Stimulated activated CD8-positive, alpha-beta memory T cell treated with anti-CD3 and anti-CD28 coated beads, Interleukin-2, amount 100 ng/mL, for 48 hours (primary cell): ENCODE data around the gene TXNRD1.
"Not testable (repeated sequence)": the region's sequence is repeated elsewhere in the genome, so short reads cannot be mapped to it uniquely, and the experiment has no call there.

Experiments used
- DNase-seq, 2 donors: peaks; one replicate each; pipeline ENCODE4 v3.0.0-alpha.2; 2020; ENCODE audit warnings: low read depth in 2 of 2

TXNRD1 gene

GRCh38 chr12:104304261-104305009, 88.9 kb downstream of the TXNRD1 start:
- no peak for DNase-seq

GRCh38 chr12:104305349-104305748, 89.8 kb downstream of the TXNRD1 start:
- DNase-seq = no peak

GRCh38 chr12:104306376-104306775, 90.8 kb downstream of the TXNRD1 start:
- no peak for DNase-seq

GRCh38 chr12:104306943-104307654, 91.5 kb downstream of the TXNRD1 start:
- no peak for DNase-seq

- no peak for DNase-seq
Observed at GRCh38 chr12:104307655-104308000, 92.0 kb downstream of the TXNRD1 start.

- no peak for DNase-seq
Observed at GRCh38 chr12:104309446-104309993, 93.9 kb downstream of the TXNRD1 start.

- no peak for DNase-seq
Observed at GRCh38 chr12:104310751-104311633, 95.4 kb downstream of the TXNRD1 start.

GRCh38 chr12:104312202-104312601, 96.6 kb downstream of the TXNRD1 start:
- no peak for DNase-seq

- DNase-seq = no peak
Observed at GRCh38 chr12:104312654-104313053, 97.1 kb downstream of the TXNRD1 start.

GRCh38 chr12:104313568-104314241, 98.1 kb downstream of the TXNRD1 start:
- no peak for DNase-seq

- no peak for DNase-seq
Observed at GRCh38 chr12:104314242-104314614, 98.6 kb downstream of the TXNRD1 start.

GRCh38 chr12:104315326-104316224, 100.0 kb downstream of the TXNRD1 start:
- DNase-seq = no peak

- no peak for DNase-seq
Observed at GRCh38 chr12:104316936-104317335, 101.4 kb downstream of the TXNRD1 start.

GRCh38 chr12:104317538-104318210, 102.1 kb downstream of the TXNRD1 start:
- DNase-seq = no peak

- DNase-seq = no peak
Observed at GRCh38 chr12:104319028-104319427, 103.4 kb downstream of the TXNRD1 start.

GRCh38 chr12:104319918-104320626, 104.5 kb downstream of the TXNRD1 start:
- DNase-seq = no peak

GRCh38 chr12:104320627-104321024, 105.0 kb downstream of the TXNRD1 start:
- DNase-seq = no peak

GRCh38 chr12:104321949-104322348, 106.4 kb downstream of the TXNRD1 start:
- DNase-seq = no peak

GRCh38 chr12:104322533-104322932, 107.0 kb downstream of the TXNRD1 start:
- not testable (repeated sequence) for DNase-seq
